Lung (tissue), 16 donors: ENCODE results near the gene FNIP1. TPM values are rescaled to one million over a fixed set of nuclear protein-coding genes. Genes with fewer than 3 reads are reported as not detected.
A peak's percentile ranks its signal among the peaks of the same experiment; 100 is the strongest.
"Not testable (repeated sequence)": the region's sequence is repeated elsewhere in the genome, so short reads cannot be mapped to it uniquely, and the experiment has no call there.

Source experiments
- ATAC-seq: fragments of 200-7000 bp; cut with Tn5 transposase; one replicate; pipeline ENCODE4 v1.9.1; 2020; ENCODE audit warnings: moderate number of reproducible peaks; ENCODE audit not compliant: insufficient read depth, low FRiP score
- DNase-seq, 3 donors: peaks; one replicate each; pipeline ENCODE4 v3.0.0-alpha.2; 2013 to 2017
- H3K27ac ChIP-seq, 2 donors: one replicate each; pipeline ENCODE4 v1.5.1; 2013; ENCODE audit warnings: mild to moderate bottlenecking in 2 of 2, moderate library complexity in 2 of 2, control low read depth in 1 of 2, inconsistent platforms in 1 of 2, low read depth in 1 of 2, low read length in 1 of 2
- H3K27me3 ChIP-seq, 3 donors: one replicate each; pipeline ENCODE4 v1.5.1; 2013; ENCODE audit warnings: low read length in 2 of 3; ENCODE audit not compliant: control insufficient read depth in 3 of 3, insufficient read depth in 3 of 3
- H3K36me3 ChIP-seq, 4 donors: one replicate each; pipeline ENCODE4 v1.5.1; 2013; ENCODE audit warnings: low read length in 4 of 4, mild to moderate bottlenecking in 1 of 4, moderate library complexity in 1 of 4; ENCODE audit not compliant: control insufficient read depth in 4 of 4, insufficient read depth in 4 of 4
- H3K4me1 ChIP-seq, 5 donors: one replicate each; pipeline ENCODE4 v1.5.1; 2013; ENCODE audit warnings: low read length in 5 of 5, mild to moderate bottlenecking in 2 of 5, moderate library complexity in 1 of 5; ENCODE audit not compliant: control insufficient read depth in 5 of 5, insufficient read depth in 5 of 5
- H3K4me3 ChIP-seq: one replicate; pipeline ENCODE4 v1.5.1; 2013; ENCODE audit warnings: mild to moderate bottlenecking, control low read depth, moderate library complexity
- H3K9ac ChIP-seq, 2 donors: one replicate each; pipeline ENCODE4 v1.5.1; 2013; ENCODE audit warnings: low read length in 2 of 2, control low read depth in 1 of 2; ENCODE audit not compliant: insufficient read depth in 1 of 2
- H3K9me3 ChIP-seq, 4 donors: one replicate each; pipeline ENCODE4 v1.5.1; 2013; ENCODE audit warnings: low read length in 3 of 4, mild to moderate bottlenecking in 1 of 4, moderate library complexity in 1 of 4; ENCODE audit not compliant: control insufficient read depth in 4 of 4, insufficient read depth in 3 of 4
- CTCF ChIP-seq: IDR thresholded peaks from 2 replicates; pipeline ENCODE4 v1.5.1; 2012; ENCODE audit warnings: mild to moderate bottlenecking; ENCODE audit errors: control extremely low read depth, extremely low read depth
- WGBS, 2 donors: extraction: QIAGEN DNeasy Blood & Tissue Kit; methylation state at CpG; one replicate each; pipeline ENCODE4 v1.1.7; 2013; 5-methylcytosine and 5-hydroxymethylcytosine counted together
- long read RNA-seq, 5 donors: transcript quantifications; one replicate each; lab custom pipeline, GENCODE V29; 2026
- polyA plus RNA-seq, 2 donors: library from polyadenylated mRNA; stranded (reverse); fragments of 200-250 nt; gene quantifications; one replicate each; pipeline ENCODE4 v1.2.1, GENCODE V29; 2013
- total RNA-seq, 2 donors: library from RNA; depleted of rRNA in 1 of 2; stranded (reverse); fragments of >200 nt in 1 of 2; gene quantifications; one replicate each; pipeline ENCODE4 v1.2.1, GENCODE V29; 2014 to 2021
- donor health status: control.
- donor health status: control.
- donor health status: Bipolar disorder and iron deficiency.
- donor health status: healthy.
- donor health status: DM: yes; HTN: yes; CAD: no.

Gene FNIP1
- total RNA-seq (10 to 100 TPM; 36.9 to 98.3 TPM), polyA plus RNA-seq (1 to 10 TPM; 5.0 to 8.4 TPM)
- long read RNA-seq, donor 1, full-length matches to known transcripts: 2 of 2 reads
- long read RNA-seq, donor 1, partial matches to known transcripts: 0 of 2 reads
- long read RNA-seq, donor 1, other reads (novel, unspliced or antisense): 0 of 2 reads
- long read RNA-seq, donor 2: 0 reads
- long read RNA-seq, donor 3, partial matches to known transcripts: 0 of 2 reads
- long read RNA-seq, donor 3, other reads (novel, unspliced or antisense): 0 of 2 reads
- long read RNA-seq, donor 4, partial matches to known transcripts: 0 of 1 reads
- long read RNA-seq, donor 4, other reads (novel, unspliced or antisense): 0 of 1 reads
- long read RNA-seq, donor 5, partial matches to known transcripts: 0 of 2 reads
- long read RNA-seq, donor 5, other reads (novel, unspliced or antisense): 0 of 2 reads

GRCh38 chr5:131796793-131797693, at the start of gene FNIP1:
TSS of gene FNIP1 (minus strand) at chr5:131797017. CDS start at chr5:131796921, 96 bp downstream.
- Histone ChIP-seq H3K27me3 (no peaks in the 10 kb centered on the region), H3K36me3 (no peaks in the 10 kb centered on the region), H3K4me1 (peaks cover 0 to 23% (median 5%) of the 10 kb centered on the region in 5 donors), H3K27ac (peak within 1 kb of the TSS; percentile 98), H3K9ac (peak within 1 kb of the TSS; percentile 91 to 93), H3K9me3 (no peaks in the 10 kb centered on the region), H3K4me3 (peak within 1 kb of the TSS; percentile 86)
- no peak for TF ChIP-seq CTCF
- ATAC-seq: peak; percentile 99
- DNase-seq: peak; percentile 98 to 99 (median 99)
- 0% methylated on average over 76 to 79 of the region's 79 CpGs for WGBS, 2 donors

- 66 to 76% methylated on average over 1 of the region's 1 CpG for WGBS, 2 donors
Measured at GRCh38 chr5:131846536-131846935, 49.7 kb upstream of the FNIP1 start.

DNA sequence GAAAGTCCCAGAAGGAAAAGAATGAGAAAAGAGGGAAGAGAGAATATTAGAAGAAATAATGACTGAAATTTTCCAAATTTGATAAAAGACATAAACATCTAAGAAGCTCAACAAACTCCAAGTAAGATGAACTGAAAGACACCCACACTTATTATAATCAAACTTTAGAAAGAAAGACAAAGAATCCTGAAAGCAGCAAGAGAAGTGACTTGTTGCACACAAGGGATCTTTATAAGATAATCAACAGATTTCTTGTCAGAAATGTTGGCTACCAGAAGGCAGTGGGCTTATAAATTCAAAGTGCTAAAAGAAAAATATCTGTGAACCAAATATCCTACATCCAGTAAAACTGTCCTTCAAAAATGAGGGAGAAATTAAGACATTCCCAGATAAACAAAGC, 49.0 kb upstream of the FNIP1 start:
- H3K9me3 ChIP-seq: peaks cover 0 to 16% (median 11%) of the 10 kb centered on the region in 4 donors
- H3K27ac ChIP-seq: no peak overlapping the region

More at GRCh38 chr5:131846536-131846935, 49.7 kb upstream of the FNIP1 start:
- DNase-seq: no peak
- Histone ChIP-seq H3K27me3 (no peaks in the 10 kb centered on the region), H3K27ac (no peak overlapping the region), H3K9me3 (peaks cover 0 to 16% (median 9%) of the 10 kb centered on the region in 4 donors), H3K36me3 (no peaks in the 10 kb centered on the region), H3K9ac (no peak overlapping the region), H3K4me3 (no peak overlapping the region), H3K4me1 (no peaks in the 10 kb centered on the region)
- no peak for ATAC-seq
- no peak for TF ChIP-seq CTCF

GRCh38 chr5:131842971-131843370, 46.2 kb upstream of the FNIP1 start:
- not testable (repeated sequence) for H3K27me3 ChIP-seq, DNase-seq, H3K4me3 ChIP-seq, H3K27ac ChIP-seq, ATAC-seq, H3K9me3 ChIP-seq, H3K4me1 ChIP-seq, H3K9ac ChIP-seq, H3K36me3 ChIP-seq
- WGBS, 2 donors: 82 to 90% methylated on average over 1 of the region's 1 CpG

More for the DNA sequence above, 49.0 kb upstream of the FNIP1 start:
- Histone ChIP-seq H3K4me3 (no peak overlapping the region), H3K9ac (no peak overlapping the region), H3K36me3 (no peaks in the 10 kb centered on the region), H3K4me1 (no peaks in the 10 kb centered on the region), H3K27me3 (no peaks in the 10 kb centered on the region)
- DNase-seq: no peak
- ATAC-seq: no peak
- no peak for TF ChIP-seq CTCF

DNA sequence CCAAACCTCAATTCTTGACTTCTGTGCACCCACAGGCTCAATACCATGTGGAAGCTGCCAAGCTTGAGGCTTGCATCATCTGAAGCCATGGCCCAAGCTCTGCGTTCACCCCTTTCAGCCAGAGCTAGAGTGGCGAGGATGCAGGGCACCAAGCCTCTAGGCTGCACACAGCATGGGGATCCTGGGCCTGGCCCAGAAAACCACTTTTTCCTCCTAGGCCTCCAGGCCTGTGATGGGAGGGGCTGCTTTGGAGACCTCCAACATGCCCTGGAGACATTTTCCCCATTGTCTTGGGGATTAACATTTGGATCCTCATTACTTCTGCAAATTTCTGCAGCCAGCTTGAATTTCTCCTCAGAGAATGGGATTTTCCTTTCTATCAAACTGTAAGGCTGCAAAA, 35.9 kb upstream of the FNIP1 start:
- H3K4me1 ChIP-seq, ATAC-seq, H3K27ac ChIP-seq, H3K9me3 ChIP-seq, H3K36me3 ChIP-seq, DNase-seq, H3K4me3 ChIP-seq, H3K9ac ChIP-seq, H3K27me3 ChIP-seq: not testable (repeated sequence)
- 95 to 96% methylated on average over 2 of the region's 2 CpGs for WGBS, 2 donors
